GM19238 (cell line): ENCODE measurements around the gene MLX.
"Not testable (repeated sequence)": the region's sequence is repeated elsewhere in the genome, so short reads cannot be mapped to it uniquely, and the experiment has no call there.

Experiments
- DNase-seq: peaks from one replicate; pipeline ENCODE4 v3.0.0; 2011; ENCODE audit warnings: low spot score; ENCODE audit not compliant: insufficient read length

Gene MLX

DNA sequence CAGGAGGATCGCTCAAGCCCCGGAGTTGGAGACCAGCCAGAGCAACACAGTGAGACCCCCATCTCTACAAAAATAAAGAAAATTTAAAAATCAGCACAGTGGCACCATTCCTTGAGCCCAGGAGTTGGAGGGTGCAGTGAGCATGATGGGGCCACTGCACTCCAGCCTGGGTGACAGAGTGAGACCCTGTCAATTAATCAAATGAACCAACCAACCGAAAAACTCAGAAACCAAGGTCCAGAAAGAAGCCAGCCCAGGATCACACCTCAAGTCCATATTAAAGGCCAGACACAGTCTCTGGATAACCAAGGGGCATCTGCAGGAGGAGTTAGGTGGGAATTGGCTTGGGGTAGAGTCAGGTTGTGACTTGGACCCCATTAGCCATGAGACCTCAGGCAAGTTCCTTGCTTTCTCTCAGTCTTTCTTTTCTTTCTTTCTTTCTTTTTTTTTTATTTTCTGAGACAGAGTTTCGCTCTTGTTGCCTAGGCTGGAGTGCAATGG, 11.7 kb upstream of the MLX start:
- no peak for DNase-seq

DNA sequence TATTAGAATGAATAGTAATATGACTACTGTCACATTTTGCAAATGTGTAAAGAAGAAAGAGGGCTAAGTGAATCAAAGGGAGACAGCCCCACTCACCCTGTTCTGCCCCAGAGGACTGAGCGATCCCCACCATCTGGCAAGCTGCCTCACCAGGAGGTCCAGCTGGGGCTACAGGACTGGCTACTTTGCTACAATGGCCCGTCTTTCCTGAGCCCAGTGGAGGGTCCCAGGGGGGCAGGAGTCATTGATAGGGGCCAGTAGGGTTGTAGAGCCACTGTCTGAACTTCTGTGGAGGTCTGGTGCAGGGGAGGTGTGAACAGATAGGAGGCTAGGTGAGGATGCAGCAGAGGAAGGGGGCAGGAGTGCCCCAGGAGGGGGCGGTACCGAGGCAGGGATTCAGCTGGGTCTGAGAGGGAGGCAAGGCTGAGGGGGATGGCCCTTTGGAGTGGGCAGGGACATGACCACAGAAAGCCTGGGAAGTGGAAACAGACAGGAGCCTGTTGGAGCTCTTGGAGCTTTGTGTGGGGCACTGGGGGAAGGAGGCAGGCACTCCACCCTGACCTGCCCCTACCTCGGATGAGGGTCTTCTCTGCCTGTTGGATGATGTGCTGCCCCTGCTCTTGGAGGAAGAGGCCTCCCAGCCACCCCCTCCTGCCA, 10.8 kb upstream of the MLX start:
- DNase-seq = not testable (repeated sequence)

DNA sequence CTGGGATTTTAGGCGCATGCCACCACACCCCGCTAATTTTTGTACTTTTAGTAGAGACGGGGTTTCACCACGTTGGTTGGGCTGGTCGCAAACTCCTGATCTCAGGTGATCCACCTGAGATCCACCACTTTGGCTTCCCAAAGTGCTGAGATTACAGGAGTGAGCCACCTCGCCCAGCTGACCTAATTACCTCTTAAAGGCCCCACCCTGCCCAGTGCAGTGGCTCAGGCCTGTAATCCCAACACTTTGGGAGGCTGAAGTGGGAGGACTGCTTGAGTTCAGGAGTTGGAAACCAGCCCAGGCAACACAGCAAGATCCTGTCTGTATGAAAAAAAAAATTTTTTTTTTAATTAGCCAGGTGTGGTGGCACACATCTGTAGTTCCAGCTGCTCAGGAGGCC, 7.8 kb upstream of the MLX start:
- no peak for DNase-seq

DNA sequence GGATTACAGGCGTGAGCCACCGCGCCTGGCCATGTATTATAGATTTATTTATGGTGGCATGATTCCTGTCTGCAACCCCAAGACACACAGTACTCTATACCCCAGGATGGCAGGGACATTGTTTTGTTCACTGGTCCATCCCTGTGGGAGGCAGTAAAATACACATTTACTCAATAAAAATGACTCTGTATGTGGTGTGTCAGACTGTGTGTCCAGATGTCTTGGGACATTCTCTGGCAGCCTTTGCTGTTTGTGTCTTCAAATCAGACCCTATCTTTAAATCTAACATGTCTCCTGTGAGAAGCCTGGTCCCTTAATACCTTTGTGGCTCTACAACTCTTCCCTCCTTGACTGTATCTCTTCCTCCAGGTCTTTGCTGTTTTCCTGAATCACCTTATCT, 6.7 kb upstream of the MLX start:
- DNase-seq = no peak

DNA sequence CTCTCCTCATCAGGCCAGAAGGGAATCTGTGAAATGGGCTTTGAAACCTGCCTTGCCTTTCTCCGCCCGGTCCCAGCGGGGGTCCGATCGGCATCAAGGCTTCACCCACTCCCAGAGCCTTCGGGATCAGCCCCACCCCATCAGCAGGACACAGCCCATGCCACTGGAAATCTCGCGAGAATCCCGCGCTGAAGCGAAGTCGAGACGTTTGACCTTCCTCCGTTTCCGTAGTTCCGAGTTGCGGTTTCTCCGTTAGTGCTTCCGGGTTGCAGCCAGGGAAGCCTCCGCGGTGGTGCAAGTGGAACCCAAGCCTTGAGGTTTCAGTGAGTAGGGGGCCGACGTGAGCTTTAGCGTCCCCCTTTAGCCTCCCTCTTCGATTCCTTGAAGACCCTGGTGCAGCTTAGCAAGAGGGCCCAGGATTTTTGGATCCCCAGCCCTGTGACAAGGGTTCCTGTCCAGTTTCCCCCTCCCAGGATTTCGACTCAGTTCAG, 5.0 kb upstream of the MLX start, which contains the start of gene COASY:
Gene COASY, plus strand, starts transcription at position 252 of the 491 bp plus-strand sequence. CDS start 475 bp downstream, outside the sequence.
- peak; percentile 96 for DNase-seq

DNA sequence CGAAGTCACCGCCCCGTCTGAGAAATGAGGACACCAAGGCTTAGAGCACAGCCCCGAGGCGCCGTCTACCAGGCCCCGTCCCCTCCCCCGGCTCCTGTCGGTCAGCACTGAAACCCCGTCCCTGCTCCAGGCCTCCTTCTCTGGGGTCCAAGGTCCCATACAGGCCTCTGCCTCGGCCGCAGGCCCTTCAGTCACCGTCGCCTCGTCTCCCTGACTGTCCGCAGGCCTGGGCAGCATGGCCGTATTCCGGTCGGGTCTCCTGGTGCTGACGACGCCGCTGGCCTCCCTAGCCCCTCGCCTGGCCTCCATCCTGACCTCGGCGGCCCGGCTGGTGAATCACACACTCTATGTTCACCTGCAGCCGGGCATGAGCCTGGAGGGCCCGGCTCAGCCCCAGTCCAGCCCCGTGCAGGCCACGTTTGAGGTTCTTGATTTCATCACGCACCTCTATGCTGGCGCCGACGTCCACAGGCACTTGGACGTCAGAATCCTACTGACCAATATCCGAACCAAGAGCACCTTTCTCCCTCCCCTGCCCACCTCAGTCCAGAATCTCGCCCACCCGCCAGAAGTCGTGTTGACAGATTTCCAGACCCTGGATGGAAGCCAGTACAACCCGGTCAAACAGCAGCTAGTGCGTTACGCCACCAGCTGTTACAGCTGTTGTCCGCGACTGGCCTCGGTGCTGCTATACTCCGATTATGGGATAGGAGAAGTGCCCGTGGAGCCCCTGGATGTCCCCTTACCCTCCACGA, 4.3 kb upstream of the MLX start:
- DNase-seq = peak; percentile 36

DNA sequence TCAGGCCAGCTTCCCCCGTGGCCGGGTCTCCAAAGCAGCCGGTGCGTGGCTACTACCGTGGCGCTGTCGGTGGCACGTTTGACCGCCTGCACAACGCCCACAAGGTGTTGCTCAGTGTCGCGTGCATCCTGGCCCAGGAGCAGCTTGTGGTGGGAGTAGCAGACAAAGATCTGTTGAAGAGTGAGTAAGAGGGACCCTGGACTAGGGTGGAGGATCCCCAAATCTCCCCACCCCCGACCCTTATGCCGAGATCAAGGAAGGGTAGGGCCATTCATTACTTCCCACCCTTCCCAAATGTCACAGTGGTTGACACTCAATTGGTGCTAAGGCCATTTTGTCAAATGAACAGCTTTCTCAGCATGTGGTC, 3.8 kb upstream of the MLX start:
- DNase-seq = no peak

DNA sequence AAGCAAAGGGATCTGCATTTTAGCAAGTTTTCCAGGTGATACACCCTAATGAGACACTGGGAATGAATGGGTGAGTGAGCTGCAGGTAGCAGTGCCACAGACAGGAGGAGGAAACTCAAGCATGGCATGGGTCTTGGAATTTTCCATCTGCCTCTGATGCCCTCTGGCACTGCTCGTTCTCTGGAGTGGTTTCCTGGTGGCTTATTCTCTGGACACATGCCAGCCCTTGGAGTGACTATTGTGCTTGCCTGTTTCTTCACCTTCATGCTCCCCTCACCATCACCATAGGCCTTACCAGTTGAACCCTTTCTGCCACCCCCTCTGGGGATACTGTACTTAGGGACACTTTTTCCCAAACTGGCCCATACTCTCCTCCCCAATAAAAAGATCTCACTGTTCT, 3.4 kb upstream of the MLX start:
- DNase-seq = no peak

DNA sequence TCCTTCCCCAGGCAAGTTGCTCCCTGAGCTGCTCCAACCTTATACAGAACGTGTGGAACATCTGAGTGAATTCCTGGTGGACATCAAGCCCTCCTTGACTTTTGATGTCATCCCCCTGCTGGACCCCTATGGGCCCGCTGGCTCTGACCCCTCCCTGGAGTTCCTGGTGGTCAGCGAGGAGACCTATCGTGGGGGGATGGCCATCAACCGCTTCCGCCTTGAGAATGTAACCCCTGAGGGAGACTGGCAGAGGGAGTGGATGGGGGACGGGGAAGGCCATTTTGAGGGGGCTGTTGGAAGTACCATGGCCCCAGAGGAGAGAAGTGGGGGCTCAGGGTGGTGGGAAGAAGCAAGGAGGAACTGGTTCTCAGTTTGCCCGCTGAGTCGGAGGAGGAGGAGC, 3.0 kb upstream of the MLX start:
- no peak for DNase-seq

DNA sequence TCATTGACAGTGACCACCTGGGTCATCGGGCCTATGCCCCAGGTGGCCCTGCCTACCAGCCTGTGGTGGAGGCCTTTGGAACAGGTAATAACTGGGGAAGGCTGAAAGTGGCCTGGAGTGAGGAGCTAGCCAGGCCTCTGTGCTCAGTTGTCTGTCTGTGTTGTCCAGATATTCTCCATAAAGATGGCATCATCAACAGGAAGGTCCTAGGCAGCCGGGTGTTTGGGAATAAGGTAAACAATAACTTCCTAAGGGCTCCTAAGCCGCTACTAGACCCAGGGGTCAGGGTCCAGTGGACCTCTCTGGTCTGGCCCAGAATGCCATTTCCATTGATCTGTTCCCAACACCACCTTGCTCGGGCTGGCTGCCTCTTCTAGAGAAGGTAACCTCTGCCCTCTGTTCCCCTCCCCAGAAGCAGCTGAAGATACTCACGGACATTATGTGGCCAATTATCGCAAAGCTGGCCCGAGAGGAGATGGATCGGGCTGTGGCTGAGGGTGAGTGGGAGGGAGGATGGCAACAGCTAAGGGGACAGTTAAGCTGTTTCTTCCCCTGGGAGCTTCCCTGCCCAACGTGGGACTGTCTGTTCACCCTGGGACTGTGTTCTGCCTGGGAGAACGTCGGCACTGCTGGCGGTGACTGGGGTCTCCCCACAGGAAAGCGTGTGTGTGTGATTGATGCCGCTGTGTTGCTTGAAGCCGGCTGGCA, 1.9 kb upstream of the MLX start:
- DNase-seq = no peak

DNA sequence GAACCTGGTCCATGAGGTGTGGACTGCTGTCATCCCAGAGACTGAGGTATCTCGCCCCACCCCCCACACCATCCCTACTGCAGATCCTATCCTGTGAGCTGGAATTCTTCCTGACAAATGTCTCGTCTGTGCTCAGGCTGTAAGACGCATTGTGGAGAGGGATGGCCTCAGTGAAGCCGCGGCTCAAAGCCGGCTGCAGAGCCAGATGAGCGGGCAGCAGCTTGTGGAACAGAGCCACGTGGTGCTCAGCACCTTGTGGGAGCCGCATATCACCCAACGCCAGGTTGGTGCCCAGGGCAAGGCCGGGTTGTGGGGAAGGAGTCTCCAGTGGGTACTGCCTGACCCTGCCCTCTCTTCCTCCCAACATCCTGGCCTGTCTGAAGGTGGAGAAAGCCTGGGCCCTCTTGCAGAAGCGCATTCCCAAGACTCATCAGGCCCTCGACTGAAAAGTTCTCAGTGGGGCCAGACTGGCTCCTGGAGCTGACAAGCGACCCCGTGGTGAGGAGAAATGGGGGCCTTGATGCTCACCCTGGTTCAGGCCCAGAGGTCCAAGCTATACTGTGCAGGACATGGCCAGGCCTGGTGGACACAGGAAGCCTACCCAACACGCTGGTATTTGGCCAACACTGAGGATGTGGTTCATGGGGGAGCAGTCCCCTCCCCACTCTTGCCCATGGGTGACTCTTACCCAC, 1.2 kb upstream of the MLX start:
- DNase-seq = no peak

DNA sequence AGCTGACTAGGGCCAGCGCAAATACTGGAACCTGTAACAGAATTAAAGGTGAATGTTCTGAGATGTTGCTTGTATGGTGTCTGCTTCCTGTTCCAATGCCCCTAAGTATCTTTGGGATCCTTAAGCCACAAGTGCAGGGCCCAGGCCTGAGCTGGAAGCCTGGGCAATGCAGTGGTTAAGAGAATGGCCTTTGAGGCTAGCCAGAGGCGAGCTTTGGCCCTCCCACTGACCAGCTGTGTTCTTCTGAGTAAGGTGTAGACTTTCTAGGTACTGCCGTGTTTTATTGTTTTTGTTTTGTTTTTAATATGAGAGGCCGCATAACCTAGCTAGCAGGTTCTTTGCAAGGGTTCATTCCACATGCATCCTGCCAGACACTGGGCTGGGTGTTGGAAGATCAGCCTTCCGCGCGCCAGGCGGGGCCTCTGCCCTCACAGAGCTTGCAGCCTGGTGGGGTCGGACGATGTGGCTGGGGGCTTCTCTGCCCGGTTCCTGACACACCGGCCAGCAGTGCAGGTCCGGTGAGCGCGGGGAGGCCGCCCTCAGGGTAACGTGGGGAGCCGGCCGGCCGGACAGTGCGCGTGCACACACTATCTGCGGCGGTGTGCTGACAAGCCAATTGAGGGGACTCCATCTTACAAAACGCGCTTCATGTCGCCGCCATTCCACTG, 551 bp upstream of the MLX start:
- DNase-seq = no peak

DNA sequence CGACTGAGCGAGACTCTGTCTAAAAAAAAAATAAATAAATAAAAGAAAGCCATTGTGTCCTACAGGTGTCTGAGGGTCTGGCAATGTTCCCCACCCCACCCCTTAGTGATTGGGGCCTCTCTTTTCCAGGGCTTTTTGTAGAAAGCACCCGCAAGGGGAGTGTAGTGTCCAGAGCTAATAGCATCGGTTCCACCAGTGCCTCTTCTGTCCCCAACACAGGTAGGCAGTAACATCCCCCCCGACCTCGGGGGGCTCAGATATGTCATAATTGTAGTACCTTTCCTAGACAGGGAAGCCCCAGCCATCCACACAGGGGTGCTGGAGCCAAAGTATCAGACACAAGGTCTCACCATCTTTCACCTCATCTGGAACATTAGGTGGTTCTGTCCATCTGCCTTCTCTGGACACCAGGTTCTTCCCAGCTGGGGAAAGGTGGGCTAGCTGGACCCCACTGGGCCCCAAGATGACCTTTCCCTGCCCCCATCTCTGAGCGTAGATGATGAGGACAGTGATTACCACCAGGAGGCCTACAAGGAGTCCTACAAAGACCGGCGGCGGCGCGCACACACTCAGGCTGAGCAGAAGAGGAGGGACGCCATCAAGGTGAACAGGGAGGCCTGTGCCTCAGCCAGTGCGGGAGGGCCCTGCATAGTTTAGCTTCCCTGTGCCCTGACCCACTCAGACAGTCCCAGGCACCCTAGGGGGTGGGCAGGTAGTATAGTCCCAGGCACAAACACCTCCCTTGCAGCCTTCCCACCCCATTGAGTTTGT, 1.6 kb downstream of the MLX start:
- DNase-seq = no peak

DNA sequence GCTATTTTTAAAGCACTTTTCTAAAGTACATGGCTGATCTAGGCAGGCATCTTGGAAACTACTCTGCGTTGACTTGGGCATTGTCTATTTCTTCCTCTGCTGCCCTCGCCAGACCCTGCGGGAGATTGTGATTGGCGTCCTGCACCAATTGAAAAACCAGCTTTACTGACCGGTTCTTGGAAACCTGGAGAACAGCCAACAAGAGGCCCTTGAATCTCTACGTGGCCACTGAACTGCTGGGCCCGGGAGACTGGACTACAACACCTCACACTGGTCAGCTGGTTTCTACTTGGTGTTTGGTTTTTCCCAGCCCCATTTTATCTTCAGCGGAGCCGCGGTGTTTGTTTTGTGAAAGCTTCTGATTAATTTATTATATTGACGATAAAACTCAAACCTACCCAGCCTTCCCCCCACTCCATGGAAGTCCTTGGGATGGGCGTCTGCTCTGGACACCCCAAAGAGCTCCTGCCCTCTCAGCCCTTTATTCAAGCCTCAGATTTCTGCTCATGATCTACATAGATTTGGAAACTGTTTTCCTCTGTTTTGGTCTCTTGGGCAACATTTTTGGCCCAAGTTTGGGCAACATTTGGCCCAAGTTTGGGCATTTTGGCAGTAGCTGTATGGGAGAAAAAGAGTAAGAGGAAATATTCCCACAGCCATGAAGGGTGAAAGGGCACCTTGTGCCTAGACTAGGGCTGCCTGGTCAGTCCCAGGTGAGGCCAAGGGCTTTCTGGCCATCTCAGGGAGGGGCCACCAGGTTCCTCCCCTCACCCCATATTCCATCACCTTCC, 4.7 kb downstream of the MLX start:
- no peak for DNase-seq

DNA sequence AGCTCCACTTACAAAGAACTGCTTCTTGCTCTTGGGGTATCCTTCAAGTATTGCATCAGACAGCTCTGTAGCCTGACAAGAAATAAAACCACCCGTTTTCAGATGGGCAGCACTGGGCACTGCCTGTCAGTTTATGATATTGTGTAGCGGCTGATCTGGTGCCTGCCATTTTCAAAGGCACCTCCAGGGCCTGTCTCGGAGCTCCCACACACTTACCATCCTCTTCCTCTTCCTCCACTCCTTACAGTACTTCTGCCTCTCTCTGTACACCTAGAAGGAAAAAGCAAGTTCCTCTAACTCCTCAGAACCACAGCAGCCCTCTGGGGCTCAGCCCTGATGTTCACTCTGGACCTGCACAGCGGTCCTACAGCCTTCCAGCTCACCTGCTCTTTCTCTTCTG, 6.2 kb downstream of the MLX start:
- DNase-seq = no peak

DNA sequence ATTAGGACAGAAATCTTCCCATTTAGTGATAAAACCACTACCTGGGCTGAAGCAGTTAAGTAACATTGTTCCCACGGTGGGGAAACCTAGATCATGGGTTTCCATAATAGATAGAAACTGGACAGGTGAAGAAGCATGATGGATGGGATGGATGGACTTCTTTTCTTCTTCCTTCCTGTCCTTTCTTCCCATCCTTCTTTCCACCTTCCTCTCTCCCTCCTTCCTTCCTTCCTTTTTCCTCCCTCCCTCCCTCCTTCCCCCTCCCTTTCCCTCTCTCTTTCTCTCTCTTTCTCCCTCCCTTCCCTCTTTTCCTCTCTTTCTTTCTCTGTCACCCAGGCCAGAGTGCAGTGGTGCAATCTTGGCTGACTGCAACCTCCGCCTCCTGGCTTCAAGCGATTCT, 7.6 kb downstream of the MLX start:
- no peak for DNase-seq

DNA sequence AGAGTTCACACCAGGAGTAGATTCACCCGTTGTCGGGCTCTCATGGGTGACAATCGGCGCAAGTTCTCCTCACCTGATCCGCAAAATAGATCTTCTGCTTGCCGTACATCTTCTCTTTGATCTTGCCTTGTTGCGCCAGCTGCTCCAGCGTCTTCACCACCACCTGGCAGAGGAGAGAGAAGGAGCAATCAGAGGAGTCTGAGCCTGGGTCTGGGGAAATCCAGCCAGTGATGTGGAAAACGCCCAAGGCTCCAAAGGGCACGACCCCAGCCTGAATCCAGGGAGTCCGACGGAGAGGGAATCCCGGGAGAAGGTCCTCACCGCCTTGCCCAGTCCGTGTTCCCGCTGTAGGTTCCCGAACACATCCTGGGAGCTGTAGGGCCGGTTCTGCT, 10.2 kb downstream of the MLX start:
- no peak for DNase-seq

DNA sequence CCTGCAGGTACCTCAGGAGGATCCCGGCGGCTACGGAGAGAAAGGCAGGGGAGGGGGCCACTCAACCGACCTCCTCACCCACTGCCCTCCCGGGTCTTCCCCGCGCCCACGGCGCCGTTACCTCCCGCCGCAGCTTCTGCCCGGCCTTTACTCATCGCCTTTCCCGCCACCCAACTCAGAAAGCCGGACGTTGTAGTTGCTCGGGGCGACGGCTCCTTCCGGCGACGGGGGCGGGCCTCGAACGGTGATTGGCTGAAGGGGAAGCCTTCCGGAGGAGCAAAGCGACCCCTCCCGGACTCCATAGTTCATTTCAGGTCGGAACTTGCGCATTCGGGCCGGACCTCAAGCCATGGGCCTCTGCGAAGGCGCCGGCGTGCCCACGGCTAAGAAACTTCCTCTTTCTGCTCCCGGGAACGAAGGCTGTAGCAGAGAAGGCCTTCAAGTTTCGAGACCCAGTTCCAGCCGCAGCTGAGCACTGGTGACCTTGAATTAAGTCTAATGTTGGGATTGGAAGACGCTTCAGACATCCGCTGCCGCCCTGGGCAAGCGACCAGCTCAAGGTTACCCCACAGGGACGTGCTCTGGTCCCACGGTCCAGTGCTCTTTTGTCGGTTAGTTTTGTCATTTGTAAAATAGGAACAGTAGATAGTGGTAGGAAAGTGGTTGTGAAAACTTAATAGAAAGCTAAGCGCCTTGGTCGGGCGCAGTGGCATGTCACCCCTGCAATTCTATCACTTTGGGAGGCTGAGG, 10.8 kb downstream of the MLX start, which contains the start of gene PSMC3IP:
Gene PSMC3IP, minus strand, starts transcription at position 198 of the 750 bp plus-strand sequence. Its CDS starts 43 bp downstream, at position 155.
- peak; percentile 96 for DNase-seq
